ENCODE data around the gene CXorf38. TPM values are rescaled to one million over a fixed set of nuclear protein-coding genes. Genes with fewer than 3 reads are reported as not detected.

Gene CXorf38
- total RNA-seq, 1 experiment from 2014 or later, result 10.5 TPM

- Histone ChIP-seq H3K27ac (ENCODE audit: insufficient read length, low read depth, low read length) (no peak within 1 kb of the TSS), H4K8ac (replicated peaks; ENCODE audit: insufficient read length, low read depth, low read length) (no peak within 1 kb of the TSS), H2BK20ac (ENCODE audit: low read depth, low read length, poor library complexity, severe bottlenecking) (no peak within 1 kb of the TSS), H2BK15ac (ENCODE audit: low read depth, low read length) (no peak within 1 kb of the TSS), H3K56ac (ENCODE audit: insufficient read length, low read depth, low read length) (no peak within 1 kb of the TSS), H4K91ac (ENCODE audit: insufficient read length, low read depth, low read length) (no peak within 1 kb of the TSS), H3K18ac (ENCODE audit: insufficient read length, low read depth, low read length) (no peak within 1 kb of the TSS), H2BK5ac (ENCODE audit: insufficient read length, low read length) (no peak within 1 kb of the TSS), H2BK12ac (ENCODE audit: insufficient read length, low read depth, low read length) (no peak within 1 kb of the TSS), H3K23me2 (ENCODE audit: insufficient read length, low read depth, low read length, poor library complexity, severe bottlenecking) (no peaks in the 10 kb centered on the region), H3K4ac (ENCODE audit: low read depth, low read length) (no peak within 1 kb of the TSS), H3K79me1 (ENCODE audit: insufficient read depth, low read depth, low read length, poor library complexity, severe bottlenecking) (no peaks in the 10 kb centered on the region), H2AFZ (ENCODE audit: low read length) (no peak within 1 kb of the TSS), H3K4me2 (ENCODE audit: insufficient read depth, insufficient read length, low read length) (no peak within 1 kb of the TSS), H3T11ph (ENCODE audit: low read length) (no peak within 1 kb of the TSS), H3K9me3 (ENCODE audit: control insufficient read depth, low read depth, low read length) (no peaks in the 10 kb centered on the region), H3K4me1 (ENCODE audit: insufficient read depth, low read length) (no peaks in the 10 kb centered on the region), H3K23ac (ENCODE audit: insufficient read length, low read depth, low read length) (no peak within 1 kb of the TSS), H3K9ac (ENCODE audit: extremely low read depth, insufficient read length, low read length) (no peak within 1 kb of the TSS), H4K5ac (ENCODE audit: insufficient read length, low read depth, low read length) (no peak within 1 kb of the TSS), H3K14ac (ENCODE audit: insufficient read depth, low read length) (no peak within 1 kb of the TSS), H3K27me3 (ENCODE audit: insufficient read depth, low read length) (no peaks in the 10 kb centered on the region), H2AK5ac (ENCODE audit: insufficient read length, low read length) (no peak within 1 kb of the TSS), H4K20me1 (ENCODE audit: control insufficient read depth, insufficient read depth, insufficient read length) (no peaks in the 10 kb centered on the region), H3K79me2 (ENCODE audit: insufficient read depth, low read length) (no peaks in the 10 kb centered on the region), H2BK120ac (ENCODE audit: low read depth, low read length, poor library complexity, severe bottlenecking) (no peak within 1 kb of the TSS)
- peak; percentile 43 for DNase-seq
- H3K4me1 Mint-ChIP-seq, result peaks cover 0 to 8% of the 10 kb centered on the region in 2 experiments; a peak in 1 of 4 replicates
- H3K36me3 Mint-ChIP-seq (ENCODE audit: insufficient read depth in 1 of 3, low read depth in 3 of 3), result peaks cover 0 to 8% (median 8%) of the 10 kb centered on the region in 3 experiments; a peak in 5 of 7 replicates
- H3K27me3 Mint-ChIP-seq (ENCODE audit: low read depth), result no peaks in the 10 kb centered on the region; the same call in none of the 2 replicates
- TF ChIP-seq, protein P1, sequence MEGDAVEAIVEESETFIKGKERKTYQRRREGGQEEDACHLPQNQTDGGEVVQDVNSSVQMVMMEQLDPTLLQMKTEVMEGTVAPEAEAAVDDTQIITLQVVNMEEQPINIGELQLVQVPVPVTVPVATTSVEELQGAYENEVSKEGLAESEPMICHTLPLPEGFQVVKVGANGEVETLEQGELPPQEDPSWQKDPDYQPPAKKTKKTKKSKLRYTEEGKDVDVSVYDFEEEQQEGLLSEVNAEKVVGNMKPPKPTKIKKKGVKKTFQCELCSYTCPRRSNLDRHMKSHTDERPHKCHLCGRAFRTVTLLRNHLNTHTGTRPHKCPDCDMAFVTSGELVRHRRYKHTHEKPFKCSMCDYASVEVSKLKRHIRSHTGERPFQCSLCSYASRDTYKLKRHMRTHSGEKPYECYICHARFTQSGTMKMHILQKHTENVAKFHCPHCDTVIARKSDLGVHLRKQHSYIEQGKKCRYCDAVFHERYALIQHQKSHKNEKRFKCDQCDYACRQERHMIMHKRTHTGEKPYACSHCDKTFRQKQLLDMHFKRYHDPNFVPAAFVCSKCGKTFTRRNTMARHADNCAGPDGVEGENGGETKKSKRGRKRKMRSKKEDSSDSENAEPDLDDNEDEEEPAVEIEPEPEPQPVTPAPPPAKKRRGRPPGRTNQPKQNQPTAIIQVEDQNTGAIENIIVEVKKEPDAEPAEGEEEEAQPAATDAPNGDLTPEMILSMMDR (conservative IDR thresholded peaks at IDR 0.05), result no peak
- no peak within 1 kb of the TSS; a peak in 1 of 5 replicates for H3K4me3 Mint-ChIP-seq
- H3K9me3 Mint-ChIP-seq, result peaks cover 52 to 59% of the 10 kb centered on the region in 2 experiments
- H3K27ac Mint-ChIP-seq, result 0 out of 7 replicates have a peak within 1 kb of the TSS, but pooled peaks of 1 of the 3 experiments have one; percentile 5
- WGBS (ENCODE audit: extremely low coverage, insufficient read length, low lambda C conversion rate), result no CpG with 5 or more reads among the region's 38 CpGs
Measured at GRCh38 chrX:40623139-40623536, 24.2 kb downstream of the CXorf38 start, which contains the start of gene MPC1L. TSS of gene MPC1L (plus strand) at chrX:40623428. CDS start at chrX:40623566, 138 bp downstream.
